ENCODE results near the gene CLEC1B. TPM values are rescaled to one million over a fixed set of nuclear protein-coding genes. Genes with fewer than 3 reads are reported as not detected.

The CLEC1B gene
- total RNA-seq, 1 donor from 2014 or later, result not detected

DNA sequence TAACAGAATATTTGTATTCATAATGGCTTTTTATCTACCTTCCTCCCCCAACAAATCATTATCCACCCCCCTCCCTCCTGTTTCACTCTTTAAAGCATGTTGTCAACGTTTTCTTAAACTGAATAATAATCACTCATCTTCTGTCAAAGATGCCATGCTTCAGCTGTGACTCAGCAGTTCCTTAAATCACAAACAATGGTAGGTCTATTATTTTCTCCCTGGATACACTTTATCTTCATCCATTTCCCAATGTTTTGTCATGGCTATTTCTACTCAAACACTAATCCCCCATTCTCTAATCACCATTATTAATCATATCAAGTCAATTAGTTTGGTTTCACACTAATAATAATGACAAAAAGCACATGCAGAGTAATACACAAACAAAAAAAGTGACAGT is 18.0 kb upstream of the CLEC1B start:
- Mint-ChIP-seq H3K27me3 (ENCODE audit: low read depth, unreplicated experiment) (no peaks in the 10 kb centered on the region), H3K4me3 (ENCODE audit: unreplicated experiment) (no peak overlapping the region), H3K36me3 (ENCODE audit: low read depth, unreplicated experiment) (no peaks in the 10 kb centered on the region), H3K27ac (ENCODE audit: unreplicated experiment) (peak overlapping the region; percentile 76), H3K4me1 (ENCODE audit: low read depth, unreplicated experiment) (peaks cover 6% of the 10 kb centered on the region), H3K9me3 (ENCODE audit: unreplicated experiment) (no peaks in the 10 kb centered on the region)
- Histone ChIP-seq H3K4me1 (ENCODE audit: insufficient read depth, low read length) (no peaks in the 10 kb centered on the region), H3K4me3 (ENCODE audit: insufficient read depth, low read depth, low read length) (no peak overlapping the region), H3K79me2 (ENCODE audit: insufficient read depth, low read length) (no peaks in the 10 kb centered on the region), H3K9me3 (ENCODE audit: insufficient read depth, low read depth, low read length) (no peaks in the 10 kb centered on the region), H3K4me2 (ENCODE audit: low read length) (no peak overlapping the region), H2AFZ (ENCODE audit: low read depth, low read length) (no peak overlapping the region), H3K27ac (ENCODE audit: low read depth, low read length) (no peak overlapping the region), H4K20me1 (ENCODE audit: insufficient read depth, low read length) (no peaks in the 10 kb centered on the region), H3K27me3 (ENCODE audit: insufficient read depth, low read length) (no peaks in the 10 kb centered on the region), H3K36me3 (ENCODE audit: insufficient read depth, low read length) (no peaks in the 10 kb centered on the region), H3K9ac (ENCODE audit: low read length) (no peak overlapping the region)
- TF ChIP-seq EZH2 (IDR thresholded peaks at IDR 0.05; ENCODE audit: insufficient read depth, low read length), result no peak
- TF ChIP-seq, protein P1, sequence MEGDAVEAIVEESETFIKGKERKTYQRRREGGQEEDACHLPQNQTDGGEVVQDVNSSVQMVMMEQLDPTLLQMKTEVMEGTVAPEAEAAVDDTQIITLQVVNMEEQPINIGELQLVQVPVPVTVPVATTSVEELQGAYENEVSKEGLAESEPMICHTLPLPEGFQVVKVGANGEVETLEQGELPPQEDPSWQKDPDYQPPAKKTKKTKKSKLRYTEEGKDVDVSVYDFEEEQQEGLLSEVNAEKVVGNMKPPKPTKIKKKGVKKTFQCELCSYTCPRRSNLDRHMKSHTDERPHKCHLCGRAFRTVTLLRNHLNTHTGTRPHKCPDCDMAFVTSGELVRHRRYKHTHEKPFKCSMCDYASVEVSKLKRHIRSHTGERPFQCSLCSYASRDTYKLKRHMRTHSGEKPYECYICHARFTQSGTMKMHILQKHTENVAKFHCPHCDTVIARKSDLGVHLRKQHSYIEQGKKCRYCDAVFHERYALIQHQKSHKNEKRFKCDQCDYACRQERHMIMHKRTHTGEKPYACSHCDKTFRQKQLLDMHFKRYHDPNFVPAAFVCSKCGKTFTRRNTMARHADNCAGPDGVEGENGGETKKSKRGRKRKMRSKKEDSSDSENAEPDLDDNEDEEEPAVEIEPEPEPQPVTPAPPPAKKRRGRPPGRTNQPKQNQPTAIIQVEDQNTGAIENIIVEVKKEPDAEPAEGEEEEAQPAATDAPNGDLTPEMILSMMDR (IDR thresholded peaks at IDR 0.05; ENCODE audit: insufficient read depth, low read depth, low read length), result no peak
- DNase-seq (ENCODE audit: low read depth) (peak; percentile 16), FAIRE-seq (peak; percentile 67)

DNA sequence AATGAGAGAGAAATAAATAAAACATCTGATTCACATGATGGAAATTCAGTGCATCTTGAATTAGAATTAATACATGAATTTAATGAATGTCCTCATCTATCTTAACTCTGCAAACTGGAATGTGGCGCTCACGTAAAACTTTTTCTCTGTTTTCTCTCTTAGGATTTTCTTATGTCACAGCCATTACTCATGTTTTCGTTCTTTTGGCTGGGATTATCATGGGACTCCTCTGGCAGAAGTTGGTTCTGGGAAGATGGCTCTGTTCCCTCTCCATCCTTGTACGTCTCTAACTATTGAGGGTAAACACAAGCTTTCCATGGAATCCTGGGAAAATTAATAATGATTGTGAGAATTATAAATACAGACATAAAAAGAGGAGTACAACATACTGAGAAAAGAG is 16.5 kb upstream of the CLEC1B start:
- H3K4me3 ChIP-seq (ENCODE audit: insufficient read depth, low read depth, low read length), result no peak overlapping the region
- no peak for TF ChIP-seq EZH2 (IDR thresholded peaks at IDR 0.05; ENCODE audit: insufficient read depth, low read length)
- TF ChIP-seq, protein P1 (IDR thresholded peaks at IDR 0.05; ENCODE audit: insufficient read depth, low read depth, low read length), result no peak
- no peaks in the 10 kb centered on the region for H3K4me1 ChIP-seq (ENCODE audit: insufficient read depth, low read length)
- H3K27ac Mint-ChIP-seq (ENCODE audit: unreplicated experiment), result no peak overlapping the region
- no peaks in the 10 kb centered on the region for H3K27me3 Mint-ChIP-seq (ENCODE audit: low read depth, unreplicated experiment)
- no peaks in the 10 kb centered on the region for H3K36me3 Mint-ChIP-seq (ENCODE audit: low read depth, unreplicated experiment)
- no peaks in the 10 kb centered on the region for H3K36me3 ChIP-seq (ENCODE audit: insufficient read depth, low read length)
- H3K4me3 Mint-ChIP-seq (ENCODE audit: unreplicated experiment), result no peak overlapping the region
- DNase-seq (ENCODE audit: low read depth) (no peak), FAIRE-seq (no peak)
- peaks cover 6% of the 10 kb centered on the region for H3K4me1 Mint-ChIP-seq (ENCODE audit: low read depth, unreplicated experiment)
- H4K20me1 ChIP-seq (ENCODE audit: insufficient read depth, low read length), result no peaks in the 10 kb centered on the region
- no peak overlapping the region for H2AFZ ChIP-seq (ENCODE audit: low read depth, low read length)
- no peak overlapping the region for H3K27ac ChIP-seq (ENCODE audit: low read depth, low read length)
- no peak overlapping the region for H3K9ac ChIP-seq (ENCODE audit: low read length)
- H3K9me3 ChIP-seq (ENCODE audit: insufficient read depth, low read depth, low read length), result no peaks in the 10 kb centered on the region
- no peaks in the 10 kb centered on the region for H3K27me3 ChIP-seq (ENCODE audit: insufficient read depth, low read length)
- H3K4me2 ChIP-seq (ENCODE audit: low read length), result no peak overlapping the region
- H3K9me3 Mint-ChIP-seq (ENCODE audit: unreplicated experiment), result no peaks in the 10 kb centered on the region
- H3K79me2 ChIP-seq (ENCODE audit: insufficient read depth, low read length), result no peaks in the 10 kb centered on the region

- no peaks in the 10 kb centered on the region for H3K27me3 ChIP-seq (ENCODE audit: insufficient read depth, low read length)
- no peak overlapping the region for H3K4me3 Mint-ChIP-seq (ENCODE audit: unreplicated experiment)
- H3K79me2 ChIP-seq (ENCODE audit: insufficient read depth, low read length), result no peaks in the 10 kb centered on the region
- H3K27ac ChIP-seq (ENCODE audit: low read depth, low read length), result no peak overlapping the region
- no peak overlapping the region for H3K27ac Mint-ChIP-seq (ENCODE audit: unreplicated experiment)
- FAIRE-seq (no peak), DNase-seq (ENCODE audit: low read depth) (no peak)
- H2AFZ ChIP-seq (ENCODE audit: low read depth, low read length), result no peak overlapping the region
- no peaks in the 10 kb centered on the region for H3K9me3 Mint-ChIP-seq (ENCODE audit: unreplicated experiment)
- peaks cover 6% of the 10 kb centered on the region for H3K4me1 Mint-ChIP-seq (ENCODE audit: low read depth, unreplicated experiment)
- TF ChIP-seq, protein P1 (IDR thresholded peaks at IDR 0.05; ENCODE audit: insufficient read depth, low read depth, low read length), result no peak
- no peak for TF ChIP-seq EZH2 (IDR thresholded peaks at IDR 0.05; ENCODE audit: insufficient read depth, low read length)
- no peaks in the 10 kb centered on the region for H3K9me3 ChIP-seq (ENCODE audit: insufficient read depth, low read depth, low read length)
- no peak overlapping the region for H3K4me2 ChIP-seq (ENCODE audit: low read length)
- no peaks in the 10 kb centered on the region for H3K27me3 Mint-ChIP-seq (ENCODE audit: low read depth, unreplicated experiment)
- no peaks in the 10 kb centered on the region for H4K20me1 ChIP-seq (ENCODE audit: insufficient read depth, low read length)
- no peaks in the 10 kb centered on the region for H3K36me3 ChIP-seq (ENCODE audit: insufficient read depth, low read length)
- H3K9ac ChIP-seq (ENCODE audit: low read length), result no peak overlapping the region
- no peak overlapping the region for H3K4me3 ChIP-seq (ENCODE audit: insufficient read depth, low read depth, low read length)
- no peaks in the 10 kb centered on the region for H3K4me1 ChIP-seq (ENCODE audit: insufficient read depth, low read length)
- no peaks in the 10 kb centered on the region for H3K36me3 Mint-ChIP-seq (ENCODE audit: low read depth, unreplicated experiment)
Measured at GRCh38 chr12:10012630-10013330, 13.9 kb upstream of the CLEC1B start.
